Fibroblast of skin of back (primary cell): ENCODE data around the gene RAPGEF3.

ENCODE experiments used
- DNase-seq: peaks from one replicate; pipeline ENCODE4 v3.0.0-alpha.2; 2013

The RAPGEF3 gene

GRCh38 chr12:47755655-47756562 lies 2.8 kb downstream of the RAPGEF3 start:
- no peak for DNase-seq

DNA sequence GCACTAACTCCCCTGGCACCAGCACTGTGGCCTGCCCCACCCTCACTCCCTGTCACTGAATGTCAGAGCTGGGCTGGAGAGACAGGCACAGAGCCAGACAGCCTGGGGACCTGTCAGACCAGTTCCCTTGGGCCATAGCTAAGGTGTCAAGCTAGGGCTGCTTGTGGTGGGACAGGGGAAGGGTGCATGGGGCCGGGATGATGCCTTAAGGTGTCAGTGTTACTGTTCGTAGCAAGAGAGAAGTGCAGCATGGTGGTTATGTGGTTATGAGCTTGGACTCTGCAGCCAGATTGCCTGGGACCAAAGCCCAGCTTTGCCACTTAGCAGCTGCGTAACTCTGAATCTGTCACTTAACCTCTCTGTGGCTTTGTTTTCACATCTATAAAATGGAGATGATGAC lies 3.8 kb downstream of the RAPGEF3 start:
- no peak for DNase-seq

DNA sequence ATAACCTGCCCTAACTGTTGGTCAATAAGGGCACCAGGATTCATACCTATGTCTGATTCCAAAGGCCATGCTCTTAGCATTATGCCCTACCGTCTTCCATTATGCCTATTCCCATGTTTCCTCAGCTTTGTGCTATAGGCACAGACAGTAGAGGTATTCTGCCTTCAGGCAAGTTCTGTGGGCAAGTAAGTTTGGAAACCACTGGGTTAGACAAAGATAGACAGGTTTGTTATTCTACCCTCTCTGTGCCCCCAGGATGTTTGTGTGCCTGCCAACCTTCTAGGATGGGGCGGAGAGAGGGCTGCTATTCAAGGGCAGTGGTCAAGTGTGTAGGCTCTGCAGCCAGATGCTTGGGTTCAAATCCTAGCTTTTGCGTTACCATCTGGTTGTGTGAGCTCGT lies 4.6 kb downstream of the RAPGEF3 start:
- no peak for DNase-seq

DNA sequence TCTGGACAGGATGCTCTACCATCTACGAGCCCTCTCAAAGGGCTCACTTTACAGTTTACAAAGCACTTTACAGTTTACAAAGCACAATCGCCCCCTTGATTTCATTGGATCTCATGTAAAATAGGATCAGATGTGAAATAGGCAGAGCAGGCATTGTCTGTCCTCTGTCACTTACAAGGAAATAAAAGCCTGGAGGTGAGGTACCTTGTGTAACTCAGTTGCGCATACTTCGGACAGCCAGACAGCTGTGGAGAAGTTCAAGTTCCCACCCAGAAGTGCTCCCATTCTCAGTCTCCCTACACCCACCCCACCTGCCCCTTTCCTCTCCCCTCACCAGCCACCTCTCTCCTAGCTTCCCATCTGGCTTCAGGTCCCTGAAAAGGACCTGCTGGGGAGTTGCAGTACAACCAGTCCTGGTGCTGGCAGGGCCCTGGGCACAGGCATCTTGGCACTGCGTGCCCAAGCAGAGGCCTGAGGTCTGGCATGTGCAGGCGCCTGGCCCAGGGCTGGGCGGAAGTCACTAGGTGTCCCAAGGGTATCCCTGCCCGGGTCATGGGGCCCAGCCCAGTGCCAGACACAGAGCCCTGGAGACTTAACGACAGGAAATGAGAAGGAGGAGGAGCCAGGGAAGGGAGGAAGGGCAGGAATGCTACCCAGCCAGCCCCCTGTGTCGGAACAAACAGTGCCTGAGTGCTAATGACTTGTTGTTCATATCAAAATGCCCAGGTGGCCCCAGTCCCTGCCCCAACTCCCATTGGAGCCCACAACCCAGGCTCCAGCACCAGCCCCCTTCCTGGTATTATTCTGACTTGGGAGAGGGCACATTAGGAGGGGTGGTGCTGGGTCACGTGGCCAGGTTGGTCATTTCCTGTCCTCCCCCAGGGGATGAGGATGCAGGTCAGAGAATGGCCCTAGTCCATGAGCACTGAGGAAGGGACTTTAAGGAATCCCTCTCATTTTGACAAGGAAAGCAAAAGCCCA lies 5.4 kb downstream of the RAPGEF3 start:
- peak; percentile 59 for DNase-seq

DNA sequence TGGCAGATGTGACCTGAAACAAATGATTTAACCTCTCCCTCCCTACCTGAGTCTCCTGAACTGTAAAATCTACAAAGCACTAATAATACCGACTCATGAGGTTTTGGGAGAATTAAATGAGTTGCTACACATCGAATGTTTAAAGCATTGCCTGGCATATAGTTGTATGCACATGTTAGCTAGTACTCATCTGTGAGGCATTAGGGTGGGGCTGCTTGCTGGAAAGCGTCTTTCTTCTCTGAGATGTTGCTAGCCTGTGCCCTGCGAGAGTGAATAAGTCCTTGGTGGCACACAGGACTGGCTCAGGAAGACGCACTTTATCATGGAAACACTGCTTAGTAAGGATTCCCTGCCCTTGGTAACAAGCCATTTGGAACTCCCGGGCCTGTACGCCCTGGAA lies 6.1 kb downstream of the RAPGEF3 start:
- peak; percentile 74 for DNase-seq

- no peak for DNase-seq
Measured at GRCh38 chr12:47752121-47752520, 6.6 kb downstream of the RAPGEF3 start.

GRCh38 chr12:47751561-47751960 lies 7.1 kb downstream of the RAPGEF3 start:
- DNase-seq = no peak

GRCh38 chr12:47750916-47751470 lies 7.7 kb downstream of the RAPGEF3 start:
- DNase-seq = no peak

DNA sequence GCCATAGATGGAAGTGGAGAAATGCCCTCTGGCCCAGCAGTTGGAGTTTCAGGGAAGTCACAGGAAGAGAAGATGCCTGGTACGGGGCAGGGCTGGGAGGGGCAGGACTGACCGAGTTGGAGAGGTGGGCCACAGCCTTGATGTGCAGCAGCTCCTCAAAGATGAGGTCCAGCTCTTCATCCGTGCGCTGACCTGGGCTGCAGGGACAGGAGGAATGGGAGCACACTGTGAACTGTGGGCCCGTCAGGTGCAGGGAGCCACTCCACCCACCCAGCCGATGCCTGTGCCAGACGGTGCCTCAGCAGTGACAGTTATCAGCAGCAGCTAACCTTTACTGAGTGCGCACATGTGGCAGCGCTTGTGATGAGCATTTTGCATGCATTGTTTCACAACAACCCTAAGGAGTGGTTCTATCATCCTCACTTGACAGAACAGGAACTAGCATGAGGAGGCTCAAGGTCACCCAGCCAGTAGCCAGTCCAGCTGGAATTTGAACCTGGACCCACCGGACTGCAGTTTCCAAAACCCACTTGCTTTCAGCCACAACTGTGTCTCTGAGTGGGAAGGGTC lies 8.4 kb downstream of the RAPGEF3 start:
- no peak for DNase-seq

GRCh38 chr12:47748899-47749298 lies 9.8 kb downstream of the RAPGEF3 start:
- no peak for DNase-seq

GRCh38 chr12:47748507-47748828 lies 10.2 kb downstream of the RAPGEF3 start:
- no peak for DNase-seq

DNA sequence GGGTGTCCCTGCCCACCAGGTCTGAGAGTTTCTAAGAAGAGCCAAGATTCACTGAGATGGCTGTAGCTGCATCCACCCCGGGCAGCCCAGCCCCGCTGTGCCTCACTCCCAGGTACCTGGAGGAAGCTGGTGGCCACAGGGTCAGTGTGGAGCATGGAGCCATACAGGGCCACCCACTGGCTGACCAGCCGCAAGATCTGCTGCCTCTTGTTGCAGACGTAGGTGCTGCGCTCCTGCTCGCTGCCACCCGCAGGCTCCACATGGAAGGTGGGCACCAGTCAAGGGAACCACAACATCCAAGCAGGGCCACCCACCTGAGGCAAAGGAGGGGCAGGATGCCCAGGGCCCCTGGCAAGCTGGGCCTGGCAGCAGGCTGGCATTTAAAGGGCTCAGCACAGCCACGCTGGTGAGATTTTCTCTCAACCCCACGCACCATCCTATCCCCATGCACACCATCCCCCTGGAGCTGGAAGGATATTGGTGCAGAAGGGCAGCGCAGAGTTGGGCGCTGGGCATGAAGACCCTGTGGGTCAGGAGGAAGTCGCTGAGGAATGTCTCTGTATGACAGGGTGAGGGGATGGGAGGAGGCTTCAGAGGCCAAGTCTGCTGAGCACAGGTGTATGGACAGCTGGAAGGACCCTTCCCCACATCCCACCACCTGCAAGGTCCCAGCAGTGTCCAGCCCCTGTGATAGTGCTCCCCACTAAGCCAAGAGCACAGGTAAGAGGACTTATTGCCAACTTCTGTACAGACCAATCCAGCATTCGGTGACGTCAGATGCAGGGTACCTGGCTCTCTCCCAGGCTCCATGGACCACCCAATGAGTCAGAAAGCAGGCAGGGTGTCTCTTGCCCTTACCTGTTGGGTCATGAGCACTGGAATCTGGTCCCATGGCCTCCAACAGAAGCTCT lies 10.8 kb downstream of the RAPGEF3 start:
- no peak for DNase-seq

DNA sequence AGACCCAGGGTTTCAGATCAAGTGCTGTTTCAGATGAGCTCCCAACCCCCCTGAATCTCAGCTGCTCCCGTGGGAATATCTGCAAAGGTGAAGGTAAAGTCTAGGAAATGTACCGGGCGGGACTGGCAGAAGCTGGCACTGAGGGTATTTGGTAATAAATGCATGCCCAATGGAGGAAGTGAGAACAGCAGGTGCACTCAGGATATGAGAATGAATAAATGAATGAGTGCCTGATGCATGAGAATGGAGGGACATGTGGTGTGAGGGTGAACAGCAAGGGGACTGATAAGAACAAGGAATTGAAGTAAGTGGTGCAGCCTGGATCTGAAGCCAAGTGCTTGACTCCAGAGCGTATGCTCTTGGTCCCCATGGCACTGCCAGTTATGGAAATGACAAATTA lies 11.6 kb downstream of the RAPGEF3 start:
- DNase-seq = no peak

DNA sequence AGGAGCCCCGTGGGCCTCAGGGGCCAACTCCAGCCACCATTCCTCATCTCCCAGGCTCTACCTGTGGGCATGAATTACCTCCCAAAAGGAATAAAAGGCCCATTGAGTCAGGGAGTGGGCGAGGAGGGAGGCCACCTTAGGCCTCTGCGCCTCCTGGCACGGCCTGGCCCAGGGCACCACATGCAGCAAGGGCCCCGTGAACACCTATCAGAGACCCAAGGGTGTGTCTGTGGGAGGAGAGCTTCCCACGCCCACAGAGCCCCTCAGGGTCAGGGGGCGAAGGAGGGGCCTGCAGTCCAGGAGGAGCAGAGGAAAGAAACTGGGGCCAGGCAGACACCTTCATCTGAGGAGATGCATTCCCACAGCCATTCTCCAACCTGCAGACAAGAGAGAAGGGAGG lies 12.2 kb downstream of the RAPGEF3 start:
- DNase-seq = no peak

- DNase-seq = no peak
Measured at GRCh38 chr12:47746073-47746472, 12.6 kb downstream of the RAPGEF3 start.

GRCh38 chr12:47745485-47746041 lies 13.1 kb downstream of the RAPGEF3 start:
- no peak for DNase-seq

DNA sequence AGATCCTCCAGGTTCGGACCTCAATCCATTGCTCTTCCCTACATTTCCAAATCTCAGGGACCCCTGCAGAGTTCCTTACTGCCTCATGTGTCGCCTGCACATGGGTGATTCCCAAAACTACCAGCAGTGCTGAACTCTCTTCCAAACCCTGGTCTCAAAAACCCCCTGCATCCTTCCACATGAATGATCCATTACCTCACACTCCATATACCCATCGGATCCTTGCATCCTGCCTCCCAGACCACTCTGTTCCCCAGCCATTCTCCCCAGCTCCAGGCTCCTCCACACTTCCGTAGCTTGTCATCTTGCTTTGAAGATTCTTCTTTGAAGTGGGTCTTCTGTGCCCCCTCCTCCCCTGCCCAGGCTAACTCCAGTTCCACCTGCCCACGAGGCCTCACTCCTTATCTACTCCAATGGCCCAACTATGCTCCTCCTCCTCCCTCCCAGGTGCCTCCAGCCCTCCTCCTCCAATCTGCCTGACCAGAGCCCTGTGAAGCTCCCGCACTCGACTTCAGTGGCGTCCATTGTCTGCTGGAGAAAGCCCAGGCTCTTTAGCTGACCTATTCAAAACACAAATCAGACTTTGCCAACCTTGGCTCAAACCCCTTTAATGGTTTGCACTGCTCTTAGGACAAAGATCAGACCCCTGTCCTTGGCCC lies 13.8 kb downstream of the RAPGEF3 start:
- DNase-seq = no peak

GRCh38 chr12:47744005-47744651 lies 14.6 kb downstream of the RAPGEF3 start:
- DNase-seq = no peak

- DNase-seq = no peak
Measured at GRCh38 chr12:47743311-47743860, 15.3 kb downstream of the RAPGEF3 start.

GRCh38 chr12:47742253-47742825 lies 16.3 kb downstream of the RAPGEF3 start:
- no peak for DNase-seq
